MV-4-11 (cell line): ENCODE data around the gene PTRH2.

ENCODE experiments used
- DNase-seq: peaks from one replicate; lab custom pipeline; 2025; lab: John Stamatoyannopoulos, UW

Gene PTRH2

DNA sequence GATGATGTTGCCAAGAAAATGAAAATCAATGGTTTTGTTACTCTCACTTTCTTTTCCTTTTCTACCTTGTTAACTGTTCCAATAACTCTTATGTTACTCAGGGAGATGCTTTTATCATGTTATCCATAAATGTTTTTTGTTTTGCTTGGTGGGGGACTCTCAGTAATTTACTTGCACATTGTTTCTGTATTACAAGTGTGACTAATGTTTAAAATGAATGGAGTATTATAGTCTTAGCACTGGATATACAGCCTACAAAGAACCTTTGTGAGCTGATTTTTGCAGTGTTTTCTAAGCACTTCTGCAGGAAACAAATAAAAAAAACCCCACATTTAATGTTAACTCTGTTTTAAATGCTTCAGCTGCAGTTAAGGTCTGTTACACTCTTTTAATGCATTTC lies 12.3 kb upstream of the PTRH2 start:
- DNase-seq = no peak

- no peak for DNase-seq
These were observed 9.2 kb upstream of the PTRH2 start for GRCh38 chr17:59716427-59716826.

GRCh38 chr17:59714255-59714654 lies 7.0 kb upstream of the PTRH2 start:
- DNase-seq = no peak

DNA sequence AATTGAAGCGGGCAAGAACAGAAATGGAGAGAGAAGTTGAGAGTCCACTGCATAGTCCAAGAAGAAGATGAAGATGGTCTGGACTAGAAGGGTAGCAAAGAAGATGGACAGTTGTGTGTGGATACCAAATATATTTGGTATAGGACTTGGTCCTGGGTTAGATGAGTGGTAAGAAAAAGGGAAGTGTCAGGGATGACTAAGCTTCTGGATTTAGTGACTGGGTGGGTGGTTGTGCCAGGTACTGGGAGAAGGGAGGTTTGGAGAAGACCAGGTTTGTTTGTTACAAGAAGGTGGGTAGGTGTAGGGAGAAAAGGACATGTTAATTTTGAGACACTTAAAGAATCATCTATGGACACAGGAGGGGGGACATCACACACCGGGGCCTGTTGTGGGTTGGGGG lies 5.6 kb upstream of the PTRH2 start:
- DNase-seq = peak; percentile 35

DNA sequence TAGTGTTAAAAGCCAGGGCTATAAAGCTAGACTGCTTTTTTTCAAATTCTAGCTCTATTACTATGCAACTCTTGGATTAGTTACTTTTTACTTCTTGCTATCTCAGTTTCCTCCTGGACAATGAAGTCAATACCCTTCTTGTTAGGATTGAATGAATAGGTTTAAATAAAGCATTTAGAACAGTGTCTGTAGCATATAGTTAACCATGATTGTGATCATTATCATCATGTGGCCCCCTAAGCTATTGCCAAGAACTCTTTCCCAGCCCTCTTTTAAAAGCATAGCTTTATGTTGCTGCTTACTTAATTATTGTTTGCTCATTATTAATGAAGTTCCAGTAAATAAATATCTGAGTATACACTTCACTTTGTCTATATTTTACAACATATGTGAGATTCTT lies 4.7 kb upstream of the PTRH2 start:
- no peak for DNase-seq

GRCh38 chr17:59707971-59708430 lies 771 bp upstream of the PTRH2 start:
- no peak for DNase-seq

DNA sequence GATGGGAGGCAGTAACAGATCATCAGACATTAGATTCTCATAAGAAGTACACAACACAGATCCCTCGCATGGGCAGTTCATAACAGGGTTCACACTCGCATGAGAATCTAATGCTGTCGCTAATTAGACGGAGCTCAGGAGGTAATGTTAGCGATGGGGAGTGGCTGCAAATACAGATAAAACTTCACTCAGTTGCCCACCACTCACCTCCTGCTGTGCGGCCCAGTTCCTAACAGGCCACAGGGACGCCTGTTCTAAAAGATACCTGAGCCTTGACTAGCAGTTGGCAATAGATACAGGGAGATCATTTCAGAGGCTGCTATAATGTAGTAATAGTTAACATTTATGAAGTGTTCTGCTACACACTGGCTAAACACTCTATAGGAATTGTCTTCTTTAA lies 4.9 kb downstream of the PTRH2 start:
- DNase-seq = no peak

GRCh38 chr17:59699786-59700185 lies 7.4 kb downstream of the PTRH2 start:
- no peak for DNase-seq

- DNase-seq = no peak
These were observed 8.0 kb downstream of the PTRH2 start for GRCh38 chr17:59699218-59699617.

DNA sequence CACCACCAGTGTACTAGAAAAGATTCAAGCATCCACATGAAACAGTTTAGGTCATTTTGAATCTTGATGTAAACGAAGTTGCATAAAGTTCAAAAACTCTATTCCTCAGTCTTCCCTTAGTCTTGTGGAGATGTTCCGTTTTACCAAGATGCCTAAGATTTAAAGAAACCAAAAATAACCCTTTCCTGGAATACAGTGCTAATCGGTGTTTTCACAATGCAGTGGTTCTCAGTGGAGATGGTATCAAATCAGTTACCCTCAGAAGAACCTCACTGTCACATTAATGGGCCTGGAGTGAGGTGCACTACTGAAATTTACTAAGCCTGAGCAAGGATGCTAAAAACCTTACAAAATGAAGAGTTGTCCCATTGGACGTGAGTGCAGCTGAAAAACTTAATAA lies 9.1 kb downstream of the PTRH2 start:
- DNase-seq = no peak

- no peak for DNase-seq
These were observed 10.4 kb downstream of the PTRH2 start for GRCh38 chr17:59696682-59697277.

DNA sequence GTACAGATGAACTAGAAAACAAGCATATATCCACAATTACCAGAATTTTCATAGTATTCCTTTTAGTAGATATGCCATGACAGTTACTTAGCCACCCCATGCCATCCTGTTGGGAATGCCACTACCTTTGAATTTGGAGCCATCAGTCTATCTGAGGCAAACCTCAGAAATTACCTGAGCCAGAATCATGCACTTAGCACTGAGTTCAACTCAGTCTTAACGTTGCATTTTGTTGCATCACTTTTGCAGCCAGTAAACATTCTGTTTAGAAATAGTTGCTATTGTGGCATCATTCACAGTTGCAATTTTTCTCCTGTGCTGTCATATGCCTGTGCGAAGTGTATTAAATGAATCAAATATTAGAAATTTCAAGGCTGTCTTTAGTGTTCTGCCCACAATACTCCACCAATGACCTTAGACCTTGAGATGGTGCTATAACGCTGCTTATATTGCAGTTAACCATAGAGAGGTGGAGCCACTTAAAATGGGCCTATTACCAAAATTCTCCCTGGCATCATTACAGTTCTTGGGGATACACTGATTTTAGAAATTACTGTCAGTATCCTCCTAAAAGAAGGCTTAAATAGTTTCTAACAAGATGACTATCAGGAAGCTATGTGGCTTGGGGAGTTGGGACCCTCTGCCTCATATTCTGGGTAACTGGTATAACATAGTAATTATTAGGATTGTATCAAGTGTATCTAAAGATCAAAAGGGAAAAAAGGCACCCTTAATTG lies 11.1 kb downstream of the PTRH2 start:
- DNase-seq = no peak

DNA sequence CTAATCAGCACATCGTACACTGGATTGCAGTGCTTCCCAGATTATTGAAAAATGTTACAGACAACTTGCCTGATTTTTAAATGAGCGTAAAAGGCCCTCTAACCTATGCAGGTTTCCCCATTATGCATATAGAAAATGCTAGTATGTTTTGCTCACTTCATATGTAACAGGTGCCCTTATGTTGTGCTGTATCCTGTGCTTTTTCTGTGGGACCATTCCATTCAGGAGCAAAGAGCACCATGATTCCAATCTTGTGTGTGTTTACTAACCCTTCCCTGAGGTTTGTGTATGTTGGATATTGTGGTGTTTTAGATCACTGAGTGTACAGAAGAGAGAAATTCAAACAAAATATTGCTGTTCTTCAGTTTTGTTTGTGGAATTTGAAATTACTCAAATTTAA lies 12.9 kb downstream of the PTRH2 start:
- DNase-seq = no peak

DNA sequence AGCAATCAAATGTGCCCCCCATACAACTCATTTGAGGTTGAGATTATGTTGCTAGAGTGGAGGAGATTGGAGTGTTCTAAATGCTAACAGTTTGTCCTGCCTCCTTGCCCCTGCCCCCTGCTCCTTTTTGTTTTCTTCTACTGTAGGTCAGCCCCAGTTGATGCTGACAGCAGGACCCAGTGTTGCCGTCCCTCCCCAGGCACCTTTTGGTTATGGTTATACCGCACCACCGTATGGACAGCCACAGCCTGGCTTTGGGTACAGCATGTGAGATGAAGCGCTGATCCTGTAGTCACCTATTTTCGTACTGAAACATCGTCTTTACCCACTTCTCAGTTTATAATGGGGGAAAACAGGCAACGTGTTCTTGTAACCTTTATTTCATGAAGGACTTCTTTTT lies 13.6 kb downstream of the PTRH2 start:
- DNase-seq = no peak

DNA sequence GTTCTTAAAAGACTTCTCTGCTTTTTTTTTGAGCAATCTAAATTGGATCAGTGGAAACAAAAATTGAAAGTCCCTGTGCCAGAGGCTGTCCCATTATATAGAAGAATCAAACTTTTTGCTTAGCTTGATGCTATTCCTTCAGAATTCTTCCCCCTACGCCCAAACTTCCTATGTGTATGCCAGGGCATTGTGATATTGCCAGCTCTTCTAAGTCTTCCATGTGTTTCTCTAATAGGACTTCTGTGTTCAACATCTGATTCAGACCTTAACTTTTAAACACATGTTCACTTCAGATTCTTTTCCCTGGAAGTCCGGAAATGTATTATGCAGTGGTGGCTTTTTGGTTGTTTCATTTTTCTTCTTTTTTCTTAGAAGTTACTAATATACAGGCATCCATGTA lies 18.7 kb downstream of the PTRH2 start:
- DNase-seq = no peak

GRCh38 chr17:59688008-59688407 lies 19.2 kb downstream of the PTRH2 start:
- no peak for DNase-seq

DNA sequence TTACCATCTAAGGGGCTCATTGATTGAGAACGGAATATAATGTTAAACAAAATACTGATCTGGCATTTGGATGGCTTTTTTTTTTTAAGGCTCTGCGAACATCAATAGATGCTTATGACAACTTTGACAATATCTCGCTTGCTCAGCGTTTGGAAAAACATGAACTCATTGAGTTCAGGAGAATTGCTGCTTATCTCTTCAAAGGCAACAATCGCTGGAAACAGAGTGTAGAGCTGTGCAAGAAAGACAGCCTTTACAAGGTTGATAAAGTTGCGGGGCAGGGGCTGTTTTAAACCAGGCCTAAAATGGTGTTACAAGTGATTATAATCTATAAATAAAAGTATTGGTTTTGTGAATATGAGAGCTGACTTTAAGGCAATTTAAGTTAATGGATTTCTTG lies 22.3 kb downstream of the PTRH2 start:
- DNase-seq = no peak

DNA sequence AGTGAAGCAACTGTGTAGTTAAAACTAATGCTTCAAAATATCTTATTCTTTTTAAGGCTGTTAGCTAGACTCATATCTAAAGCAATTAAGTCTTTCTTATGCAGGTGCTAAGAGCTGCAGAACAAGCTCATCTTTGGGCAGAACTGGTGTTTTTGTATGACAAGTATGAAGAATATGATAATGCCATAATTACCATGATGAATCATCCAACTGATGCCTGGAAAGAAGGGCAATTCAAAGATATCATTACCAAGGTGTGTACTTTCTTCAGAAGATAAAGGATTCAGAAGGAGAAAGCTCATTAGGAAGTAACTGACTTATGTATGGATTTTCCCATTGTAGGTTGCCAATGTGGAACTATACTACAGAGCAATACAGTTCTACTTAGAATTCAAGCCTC lies 23.9 kb downstream of the PTRH2 start:
- DNase-seq = no peak

DNA sequence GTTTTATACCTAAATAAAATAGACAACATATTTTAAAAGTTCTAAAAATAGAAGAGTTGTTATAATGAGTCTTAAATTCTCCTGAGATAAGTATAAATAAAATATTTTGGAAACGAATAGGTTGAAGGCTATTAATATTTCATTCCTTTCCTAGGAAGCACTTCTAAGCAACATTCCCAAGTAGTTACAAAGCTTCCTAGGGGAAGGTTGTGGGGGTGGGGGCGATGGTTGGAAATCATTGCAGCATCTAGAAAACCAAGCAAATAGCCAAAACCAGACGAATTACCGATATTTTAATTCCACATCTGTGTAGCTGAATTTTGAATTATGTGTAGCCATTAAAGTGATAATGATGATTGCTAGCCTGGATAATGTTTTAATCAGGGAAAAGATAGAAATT lies 26.9 kb downstream of the PTRH2 start:
- no peak for DNase-seq

- no peak for DNase-seq
These were observed 28.3 kb downstream of the PTRH2 start for GRCh38 chr17:59678918-59679317.

DNA sequence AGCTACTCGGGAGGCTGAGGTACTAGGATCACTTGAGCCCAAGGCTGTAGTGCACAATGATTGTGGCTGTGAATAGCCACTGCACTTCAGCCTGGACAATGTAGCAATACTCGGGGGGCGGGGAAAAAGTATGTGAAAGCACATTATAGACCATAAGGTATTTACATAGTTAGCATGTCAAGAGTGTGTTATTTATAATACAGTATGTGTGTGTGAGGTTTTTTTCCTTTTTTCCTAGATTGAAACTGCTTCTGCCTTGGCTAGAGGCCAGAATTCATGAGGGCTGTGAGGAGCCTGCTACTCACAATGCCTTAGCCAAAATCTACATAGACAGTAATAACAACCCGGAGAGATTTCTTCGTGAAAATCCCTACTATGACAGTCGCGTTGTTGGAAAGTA lies 30.5 kb downstream of the PTRH2 start:
- DNase-seq = no peak

GRCh38 chr17:59675231-59675630 lies 32.0 kb downstream of the PTRH2 start:
- no peak for DNase-seq

DNA sequence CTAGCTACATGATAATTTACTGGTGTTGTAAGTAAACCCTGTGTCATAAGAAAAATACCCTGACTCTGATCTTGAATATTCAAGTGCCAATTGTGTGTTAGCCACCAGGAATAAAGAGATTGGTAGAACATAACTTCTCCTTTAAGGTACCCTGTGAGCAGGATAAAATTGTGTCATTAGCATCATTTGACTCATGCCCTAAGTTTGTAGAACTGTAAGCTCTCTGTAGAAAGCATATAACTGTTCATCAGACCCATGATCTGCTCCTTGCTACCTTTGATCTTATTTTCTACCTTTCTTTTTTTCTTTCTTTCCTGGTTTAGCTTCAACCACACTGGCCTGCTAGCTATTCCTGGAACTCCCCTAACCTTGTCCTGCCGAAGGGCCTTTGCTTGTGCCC lies 35.8 kb downstream of the PTRH2 start:
- no peak for DNase-seq

DNA sequence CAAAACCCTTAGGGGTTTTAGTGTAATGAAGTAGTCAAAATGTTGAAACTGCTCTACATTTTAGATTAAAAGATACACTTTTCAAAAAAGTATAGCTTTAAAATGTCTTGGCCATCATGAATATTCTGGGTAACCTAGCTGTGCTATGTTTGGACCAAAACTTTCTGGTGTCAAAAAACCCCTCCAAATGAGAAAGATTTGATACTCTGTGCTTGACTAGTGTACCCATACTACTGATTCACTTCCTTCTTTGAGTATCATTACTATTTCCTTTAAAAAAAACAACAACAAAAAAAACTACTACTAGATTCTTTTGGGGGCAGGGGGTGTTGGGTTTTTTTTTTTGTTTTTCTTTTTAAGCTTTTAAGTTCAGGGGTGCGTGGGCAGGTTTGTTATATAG lies 37.3 kb downstream of the PTRH2 start:
- DNase-seq = no peak
